Tibial nerve (tissue), 3 donors: ENCODE measurements around the gene EZH2.

ENCODE experiments used
- CTCF ChIP-seq, 5 experiments: fragments of 200-600 bp in 3 of 5; fragments of 450-650 bp in 2 of 5; sonication (generic) in 3 of 5; IDR thresholded peaks; one replicate each; pipeline ENCODE4 v1.5.1; 2016 to 2019; ENCODE audit warnings: antibody characterized with exemption in 5 of 5, mild to moderate bottlenecking in 3 of 5, moderate library complexity in 2 of 5
- POLR2A ChIP-seq, 2 donors: fragments of 450-650 bp; IDR thresholded peaks; one replicate each; pipeline ENCODE4 v1.6.1; 2017; ENCODE audit warnings: antibody characterized with exemption in 2 of 2, mild to moderate bottlenecking in 2 of 2, moderate library complexity in 2 of 2

GRCh38 chr7:148761499-148762278, 122.4 kb downstream of the EZH2 start:
- TF ChIP-seq CTCF (IDR thresholded peaks at IDR 0.05), result no peak
- no peak for TF ChIP-seq POLR2A (IDR thresholded peaks at IDR 0.05)
